Parathyroid adenoma (tissue), 2 donors: ENCODE measurements around the gene SLC12A6.
"Not testable (repeated sequence)": the region's sequence is repeated elsewhere in the genome, so short reads cannot be mapped to it uniquely, and the experiment has no call there.

ENCODE experiments used
- H2AFZ ChIP-seq: fragments of 300-600 bp; sonication (generic); one replicate; pipeline ENCODE4 v1.7.0; 2017; ENCODE audit warnings: antibody characterized with exemption, mild to moderate bottlenecking
- H3K27ac ChIP-seq: fragments of 300-600 bp; sonication (generic); one replicate; pipeline ENCODE4 v1.7.0; 2017
- H3K27me3 ChIP-seq: fragments of 300-600 bp; sonication (generic); one replicate; pipeline ENCODE4 v1.7.0; 2017; ENCODE audit warnings: low read length; ENCODE audit not compliant: control insufficient read depth, insufficient read depth
- H3K36me3 ChIP-seq: fragments of 300-600 bp; sonication (generic); one replicate; pipeline ENCODE4 v1.7.0; 2017; ENCODE audit warnings: low read length; ENCODE audit not compliant: control insufficient read depth, insufficient read depth
- H3K4me1 ChIP-seq: fragments of 300-600 bp; sonication (generic); one replicate; pipeline ENCODE4 v1.7.0; 2017; ENCODE audit warnings: control low read depth
- H3K4me2 ChIP-seq: fragments of 300-600 bp; sonication (generic); one replicate; pipeline ENCODE4 v1.7.0; 2017; ENCODE audit warnings: low read length
- H3K4me3 ChIP-seq: fragments of 300-600 bp; sonication (generic); one replicate; pipeline ENCODE4 v1.7.0; 2017; ENCODE audit warnings: low read depth, low read length
- H3K79me2 ChIP-seq: fragments of 300-600 bp; sonication (generic); one replicate; pipeline ENCODE4 v1.7.0; 2017; ENCODE audit warnings: control low read depth
- H3K9ac ChIP-seq: fragments of 300-600 bp; sonication (generic); one replicate; pipeline ENCODE4 v1.7.0; 2017; ENCODE audit warnings: mild to moderate bottlenecking
- H3K9me3 ChIP-seq: fragments of 300-600 bp; sonication (generic); one replicate; pipeline ENCODE4 v1.7.0; 2017; ENCODE audit warnings: low read length; ENCODE audit not compliant: control insufficient read depth
- TF ChIP-seq, protein P1 (sequence below): fragments of 300-600 bp; sonication (generic); IDR thresholded peaks from one replicate; pipeline ENCODE4 v1.7.0; 2017; ENCODE audit warnings: antibody characterized with exemption, mild to moderate bottlenecking
- donor health status: primary hyperparathyroidism.

Gene SLC12A6

DNA sequence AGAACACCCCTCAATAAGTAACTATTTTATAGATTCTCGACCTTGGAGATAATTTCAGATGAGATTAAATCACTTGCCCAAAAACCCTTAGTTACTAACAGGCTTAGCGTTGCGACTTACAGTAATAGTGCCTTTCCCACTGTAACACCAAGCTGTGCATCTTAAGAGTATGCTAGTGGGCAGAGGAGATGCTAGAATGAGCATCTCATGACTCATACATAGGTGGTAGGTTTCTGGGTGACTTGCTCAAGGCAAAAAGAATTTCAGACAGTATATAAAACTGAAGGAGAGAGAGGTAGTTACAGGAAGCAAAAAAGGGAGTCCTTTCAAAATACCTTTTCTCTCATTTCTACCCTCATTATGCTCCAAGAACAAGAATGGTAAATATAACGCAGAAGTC is 131.6 kb downstream of the SLC12A6 start:
- no peak overlapping the region for H3K27ac ChIP-seq
- no peaks in the 10 kb centered on the region for H3K27me3 ChIP-seq
- H3K9ac ChIP-seq = no peak overlapping the region
- no peak overlapping the region for H2AFZ ChIP-seq
- no peaks in the 10 kb centered on the region for H3K4me1 ChIP-seq
- TF ChIP-seq, protein P1, sequence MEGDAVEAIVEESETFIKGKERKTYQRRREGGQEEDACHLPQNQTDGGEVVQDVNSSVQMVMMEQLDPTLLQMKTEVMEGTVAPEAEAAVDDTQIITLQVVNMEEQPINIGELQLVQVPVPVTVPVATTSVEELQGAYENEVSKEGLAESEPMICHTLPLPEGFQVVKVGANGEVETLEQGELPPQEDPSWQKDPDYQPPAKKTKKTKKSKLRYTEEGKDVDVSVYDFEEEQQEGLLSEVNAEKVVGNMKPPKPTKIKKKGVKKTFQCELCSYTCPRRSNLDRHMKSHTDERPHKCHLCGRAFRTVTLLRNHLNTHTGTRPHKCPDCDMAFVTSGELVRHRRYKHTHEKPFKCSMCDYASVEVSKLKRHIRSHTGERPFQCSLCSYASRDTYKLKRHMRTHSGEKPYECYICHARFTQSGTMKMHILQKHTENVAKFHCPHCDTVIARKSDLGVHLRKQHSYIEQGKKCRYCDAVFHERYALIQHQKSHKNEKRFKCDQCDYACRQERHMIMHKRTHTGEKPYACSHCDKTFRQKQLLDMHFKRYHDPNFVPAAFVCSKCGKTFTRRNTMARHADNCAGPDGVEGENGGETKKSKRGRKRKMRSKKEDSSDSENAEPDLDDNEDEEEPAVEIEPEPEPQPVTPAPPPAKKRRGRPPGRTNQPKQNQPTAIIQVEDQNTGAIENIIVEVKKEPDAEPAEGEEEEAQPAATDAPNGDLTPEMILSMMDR = no peak
- H3K79me2 ChIP-seq = peaks cover 10% of the 10 kb centered on the region
- H3K4me3 ChIP-seq = no peak overlapping the region
- no peaks in the 10 kb centered on the region for H3K9me3 ChIP-seq
- no peaks in the 10 kb centered on the region for H3K36me3 ChIP-seq
- no peak overlapping the region for H3K4me2 ChIP-seq

DNA sequence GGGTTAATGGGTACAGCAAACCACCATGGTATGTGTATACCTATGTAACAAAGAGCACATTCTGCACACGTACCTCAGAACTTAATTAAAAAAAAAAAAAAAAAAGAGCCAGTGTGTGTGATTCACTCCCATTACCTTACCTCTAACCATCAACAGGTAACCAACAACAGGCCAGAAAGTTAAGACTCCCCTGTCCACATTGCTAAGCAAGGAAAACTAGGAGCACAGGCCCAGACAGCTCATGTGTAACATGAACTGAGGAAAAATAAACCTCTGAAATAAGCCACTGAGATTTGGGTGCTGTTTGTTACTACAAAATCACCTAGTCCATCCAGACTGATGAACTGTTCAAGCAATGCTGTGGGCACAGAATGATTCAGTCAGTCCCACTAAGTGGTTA is 133.6 kb downstream of the SLC12A6 start:
- no peaks in the 10 kb centered on the region for H3K9me3 ChIP-seq
- TF ChIP-seq, protein P1 = no peak
- no peak overlapping the region for H2AFZ ChIP-seq
- no peaks in the 10 kb centered on the region for H3K36me3 ChIP-seq
- no peak overlapping the region for H3K27ac ChIP-seq
- no peak overlapping the region for H3K4me3 ChIP-seq
- no peaks in the 10 kb centered on the region for H3K27me3 ChIP-seq
- H3K4me1 ChIP-seq = no peaks in the 10 kb centered on the region
- no peak overlapping the region for H3K4me2 ChIP-seq
- no peak overlapping the region for H3K9ac ChIP-seq
- peaks cover 12% of the 10 kb centered on the region for H3K79me2 ChIP-seq

DNA sequence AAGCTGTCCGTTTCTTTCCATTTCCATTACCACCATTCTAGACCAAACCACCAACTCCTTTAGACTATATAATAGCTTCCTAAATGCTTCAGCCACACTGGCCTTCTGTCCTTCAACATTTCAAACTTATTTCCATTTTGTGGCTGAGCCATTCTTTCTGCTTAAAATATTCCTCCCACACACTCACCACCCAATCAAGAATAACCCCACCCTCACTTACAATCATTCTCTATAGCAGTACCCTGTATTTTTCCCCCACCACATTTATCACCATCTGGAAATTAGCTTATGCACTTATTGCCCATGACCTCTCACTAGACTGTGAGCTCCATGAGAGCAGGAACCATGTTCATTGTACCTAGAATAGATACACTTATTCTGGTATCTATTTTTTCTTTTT is 134.3 kb downstream of the SLC12A6 start:
- TF ChIP-seq, protein P1 = no peak
- Histone ChIP-seq H3K4me1 (no peaks in the 10 kb centered on the region), H3K36me3 (no peaks in the 10 kb centered on the region), H3K27ac (no peak overlapping the region), H2AFZ (no peak overlapping the region), H3K4me3 (no peak overlapping the region), H3K9ac (no peak overlapping the region), H3K79me2 (peaks cover 12% of the 10 kb centered on the region), H3K27me3 (no peaks in the 10 kb centered on the region), H3K4me2 (no peak overlapping the region), H3K9me3 (no peaks in the 10 kb centered on the region)

DNA sequence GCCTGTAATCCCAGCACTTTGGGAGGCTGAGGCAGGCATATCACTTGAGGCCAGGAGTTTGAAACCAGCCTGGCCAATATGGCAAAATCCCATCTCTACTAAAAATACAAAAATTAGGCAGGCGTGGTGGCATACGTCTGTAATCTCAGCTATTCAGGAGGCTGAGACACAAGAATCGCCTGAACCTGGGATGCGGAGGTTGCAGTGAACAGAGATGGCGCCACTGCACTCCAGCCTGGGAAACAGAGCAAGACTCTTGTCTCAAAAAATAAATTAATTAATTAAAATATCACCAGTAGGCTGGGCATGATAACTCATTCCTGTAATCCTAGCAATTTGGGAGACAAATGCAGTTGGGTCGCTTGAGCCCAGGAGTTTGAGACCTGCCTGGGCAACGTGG is 144.3 kb downstream of the SLC12A6 start:
- not testable (repeated sequence) for H3K4me1 ChIP-seq, H2AFZ ChIP-seq, H3K4me2 ChIP-seq, H3K4me3 ChIP-seq, H3K27me3 ChIP-seq, H3K36me3 ChIP-seq, H3K9ac ChIP-seq, H3K9me3 ChIP-seq, H3K27ac ChIP-seq
- peaks cover 12% of the 10 kb centered on the region for H3K79me2 ChIP-seq

DNA sequence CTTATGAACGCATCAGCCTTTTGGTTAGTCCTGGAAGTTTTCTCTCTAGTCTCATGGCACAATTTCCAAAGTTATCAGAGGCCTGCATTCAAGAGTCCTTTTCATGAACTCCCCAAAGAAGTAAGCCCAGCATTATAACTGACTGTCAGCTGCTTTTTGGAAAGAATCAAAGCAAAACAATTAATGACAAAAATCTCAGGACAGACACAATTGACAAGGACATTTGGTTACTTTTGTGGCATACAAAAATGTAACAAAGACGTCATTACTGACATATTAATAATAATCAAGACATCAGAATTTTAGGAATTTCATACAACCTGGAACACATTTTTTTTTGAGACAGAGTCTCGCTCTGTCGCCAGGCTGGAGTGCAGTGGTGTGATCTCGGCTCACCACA is 148.9 kb downstream of the SLC12A6 start:
- Histone ChIP-seq H3K79me2 (peaks cover 10% of the 10 kb centered on the region), H3K4me3 (no peak overlapping the region), H3K4me1 (no peaks in the 10 kb centered on the region), H3K4me2 (no peak overlapping the region), H3K9me3 (no peaks in the 10 kb centered on the region), H3K27me3 (no peaks in the 10 kb centered on the region), H3K9ac (no peak overlapping the region), H3K27ac (no peak overlapping the region), H3K36me3 (no peaks in the 10 kb centered on the region), H2AFZ (no peak overlapping the region)
- TF ChIP-seq, protein P1 = no peak
